ENCODE data around the gene GTSE1.

Gene GTSE1

GRCh38 chr22:46362203-46362933, 65.7 kb downstream of the GTSE1 start:
- no peak overlapping the region for H3K4me3 ChIP-seq (ENCODE audit: control insufficient read depth, low read depth, low read length)
- DNase-seq (ENCODE audit: low read depth): no peak
- no peak for TF ChIP-seq CTCF (IDR thresholded peaks at IDR 0.05; ENCODE audit: control insufficient read depth, insufficient read depth, low read depth, low read length, missing control alignments)

- no peak overlapping the region for H3K4me3 ChIP-seq (ENCODE audit: control insufficient read depth, low read depth, low read length)
- TF ChIP-seq CTCF (IDR thresholded peaks at IDR 0.05; ENCODE audit: control insufficient read depth, insufficient read depth, low read depth, low read length, missing control alignments): no peak
- no peak for DNase-seq (ENCODE audit: low read depth)
Observed at GRCh38 chr22:46362934-46363515, 66.4 kb downstream of the GTSE1 start.

GRCh38 chr22:46363611-46364321, 67.1 kb downstream of the GTSE1 start:
- H3K4me3 ChIP-seq (ENCODE audit: control insufficient read depth, low read depth, low read length): no peak overlapping the region
- no peak for DNase-seq (ENCODE audit: low read depth)
- TF ChIP-seq CTCF (IDR thresholded peaks at IDR 0.05; ENCODE audit: control insufficient read depth, insufficient read depth, low read depth, low read length, missing control alignments): no peak

- no peak for TF ChIP-seq CTCF (IDR thresholded peaks at IDR 0.05; ENCODE audit: control insufficient read depth, insufficient read depth, low read depth, low read length, missing control alignments)
- no peak overlapping the region for H3K4me3 ChIP-seq (ENCODE audit: control insufficient read depth, low read depth, low read length)
- DNase-seq (ENCODE audit: low read depth): no peak
Observed at GRCh38 chr22:46364341-46365165, 67.9 kb downstream of the GTSE1 start.

- no peak for DNase-seq (ENCODE audit: low read depth)
- no peak overlapping the region for H3K4me3 ChIP-seq (ENCODE audit: control insufficient read depth, low read depth, low read length)
- TF ChIP-seq CTCF (IDR thresholded peaks at IDR 0.05; ENCODE audit: control insufficient read depth, insufficient read depth, low read depth, low read length, missing control alignments): no peak
Observed at GRCh38 chr22:46365166-46365624, 68.5 kb downstream of the GTSE1 start.

- TF ChIP-seq CTCF (IDR thresholded peaks at IDR 0.05; ENCODE audit: control insufficient read depth, insufficient read depth, low read depth, low read length, missing control alignments): no peak
- no peak for DNase-seq (ENCODE audit: low read depth)
Observed at GRCh38 chr22:46366327-46366731, 69.7 kb downstream of the GTSE1 start.

More at GRCh38 chr22:46366327-46366731, 69.7 kb downstream of the GTSE1 start:
- no peak overlapping the region for H3K4me3 ChIP-seq (ENCODE audit: control insufficient read depth, low read depth, low read length)

Data from AG09309 (cell line).